Dermis blood vessel endothelial cell (primary cell): ENCODE results near the gene NUP93. TPM values are rescaled to one million over a fixed set of nuclear protein-coding genes. Genes with fewer than 3 reads are reported as not detected.
"Not testable (repeated sequence)": the region's sequence is repeated elsewhere in the genome, so short reads cannot be mapped to it uniquely, and the experiment has no call there.

Experiments
- DNase-seq: peaks from one replicate; pipeline ENCODE4 v3.0.0; 2010
- total RNA-seq: library from RNA; depleted of rRNA; stranded (reverse); fragments of >200 nt; gene quantifications from 2 replicates; pipeline ENCODE4 v1.2.3, GENCODE V29; 2014

The NUP93 gene
- total RNA-seq, 1 donor from 2014 or later = 59.7 TPM

DNA sequence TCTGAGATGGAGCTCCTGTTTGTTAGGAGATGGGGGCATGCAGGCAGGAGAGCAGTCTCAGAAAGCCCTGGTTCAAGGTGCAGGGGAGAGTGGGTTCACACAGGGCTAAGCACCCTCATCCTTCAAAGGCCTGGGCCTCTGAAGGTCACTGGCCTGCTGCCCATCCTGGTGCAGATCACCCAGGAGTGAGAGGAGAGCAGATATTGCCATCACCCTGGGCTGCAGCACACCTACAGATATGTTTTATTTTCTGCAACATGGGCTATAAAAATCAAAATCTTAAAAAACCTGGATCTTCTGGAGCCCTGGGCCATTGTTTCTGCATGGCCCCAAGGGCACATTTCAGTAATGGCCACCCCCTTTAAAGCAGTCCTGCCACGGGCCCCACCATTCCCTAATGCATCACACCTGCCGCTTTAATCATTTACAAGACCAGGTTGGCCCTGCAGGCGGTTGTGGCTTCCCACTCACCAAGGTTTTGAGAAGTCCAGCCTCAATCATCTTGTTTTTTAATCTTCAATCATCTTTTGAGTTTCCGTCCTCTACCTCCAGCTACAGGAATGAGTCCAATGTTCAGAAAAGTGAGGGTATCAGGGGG, 20.4 kb upstream of the NUP93 start:
- no peak for DNase-seq

DNA sequence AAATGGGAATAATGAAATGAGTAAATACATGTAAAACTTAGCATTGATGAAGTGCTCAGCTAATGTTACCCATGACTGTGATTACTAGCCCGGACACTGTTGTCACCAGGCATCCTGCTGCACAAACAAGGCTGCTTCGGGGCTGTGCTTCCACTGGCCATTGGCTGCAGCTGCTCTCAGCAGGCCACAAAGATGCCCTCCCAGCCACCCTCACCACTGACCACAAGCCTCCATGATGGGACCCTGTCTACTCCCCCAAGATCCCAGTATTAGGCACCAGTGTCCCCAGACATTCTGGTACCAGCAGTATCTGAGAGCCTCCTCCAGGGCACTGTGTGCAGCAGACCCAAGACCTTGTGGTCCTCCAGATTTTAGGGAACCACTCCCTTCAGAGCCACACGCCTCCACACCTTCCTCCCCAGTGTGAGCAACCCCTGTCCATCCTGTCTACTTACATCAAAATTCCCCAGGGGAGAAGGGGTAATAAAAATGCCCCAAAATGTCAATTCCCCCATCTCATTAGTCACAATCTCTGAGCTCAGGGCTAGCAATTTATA, 19.7 kb upstream of the NUP93 start:
- DNase-seq = no peak

DNA sequence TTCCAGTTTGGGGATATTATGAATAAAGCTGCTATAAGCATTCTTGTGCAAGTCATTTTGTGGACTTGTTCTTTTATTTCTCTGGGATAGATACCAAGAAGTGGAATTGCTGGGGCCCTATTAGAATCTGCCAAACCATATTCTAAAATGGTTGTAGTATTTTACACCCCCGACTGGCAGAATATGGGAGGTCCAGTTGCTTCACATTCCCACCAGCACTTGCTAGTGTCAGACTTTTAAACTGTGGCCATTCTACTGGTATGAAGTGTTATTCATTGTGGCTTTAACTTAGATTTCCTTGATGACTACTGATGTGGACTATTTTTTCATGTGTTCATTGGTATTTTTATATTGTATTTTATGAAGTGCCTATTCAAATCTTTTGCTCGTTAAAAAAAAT, 18.1 kb upstream of the NUP93 start:
- no peak for DNase-seq

DNA sequence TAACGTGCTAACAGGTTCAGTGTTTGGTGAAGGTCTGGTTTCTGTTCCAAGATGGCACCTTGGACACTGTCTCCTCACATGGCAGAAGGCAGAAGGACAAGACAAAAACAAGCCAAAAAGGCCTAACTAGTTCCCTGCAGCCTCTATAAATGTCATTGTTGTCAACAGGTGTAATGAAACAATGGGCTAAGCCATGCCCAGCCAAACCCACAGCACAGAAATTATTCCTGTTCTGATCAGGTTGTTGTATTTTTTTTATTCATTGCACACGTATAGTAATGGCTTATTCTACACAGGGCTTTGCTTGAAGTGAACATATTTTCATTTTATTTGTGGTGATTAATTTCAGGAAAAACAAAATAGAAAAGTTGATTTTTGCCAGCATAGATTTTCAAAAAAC, 16.1 kb upstream of the NUP93 start:
- no peak for DNase-seq

DNA sequence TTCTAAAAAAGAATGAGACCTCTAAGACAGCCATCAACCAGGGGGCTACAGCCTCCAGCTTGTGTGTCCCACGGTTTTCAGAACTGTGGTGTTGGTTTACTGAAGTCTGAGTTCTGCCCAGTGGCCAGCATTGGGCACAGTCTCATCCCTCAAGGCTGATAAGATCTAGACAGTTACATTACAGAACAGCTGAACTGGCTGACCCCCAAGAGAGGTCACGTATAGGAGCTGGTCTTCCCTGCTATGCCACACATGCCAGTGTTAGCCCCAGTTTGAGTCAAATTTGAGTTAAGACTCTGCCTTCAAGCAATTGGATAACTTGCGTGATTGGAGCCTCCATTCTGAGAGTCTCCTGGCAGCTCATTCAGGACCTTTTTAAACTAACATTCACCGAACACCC, 14.8 kb upstream of the NUP93 start:
- no peak for DNase-seq

DNA sequence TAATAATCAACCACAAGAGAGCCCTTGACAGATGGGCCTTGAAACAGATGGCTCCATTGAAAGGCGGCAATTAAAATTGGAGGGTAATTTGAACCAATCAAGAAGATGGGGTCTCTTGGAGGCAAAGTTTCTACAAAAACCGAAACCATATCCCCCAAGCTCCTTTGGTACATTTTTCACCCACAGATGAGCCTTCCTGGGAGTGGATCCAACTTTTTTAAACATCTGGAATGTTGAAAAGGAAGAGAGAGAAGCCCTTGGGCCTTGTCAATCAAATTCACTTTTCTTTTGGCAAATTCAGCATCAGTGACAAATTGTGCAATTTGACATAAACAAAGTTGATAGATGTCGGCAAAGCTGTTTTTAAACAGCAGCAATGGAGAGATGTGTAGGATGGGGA, 13.2 kb upstream of the NUP93 start:
- no peak for DNase-seq

DNA sequence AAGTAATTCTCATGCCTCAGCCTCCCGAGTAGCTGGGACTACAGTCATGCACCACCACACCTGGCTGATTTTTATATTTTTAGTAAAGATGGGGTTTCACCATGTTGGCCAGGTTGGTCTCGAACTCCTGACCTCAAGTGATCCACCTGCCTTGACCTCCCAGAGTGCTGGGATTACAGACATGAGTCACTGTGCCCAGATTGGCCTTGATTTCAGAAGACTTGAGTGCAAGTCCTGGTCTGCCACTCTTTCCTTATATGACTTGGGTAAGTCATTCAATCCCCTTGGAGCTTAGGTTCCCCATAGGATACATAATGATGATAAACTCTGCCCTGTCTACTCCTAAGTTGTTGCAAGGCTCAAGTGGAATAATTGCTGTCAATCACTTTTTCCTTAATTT, 12.4 kb upstream of the NUP93 start:
- not testable (repeated sequence) for DNase-seq

DNA sequence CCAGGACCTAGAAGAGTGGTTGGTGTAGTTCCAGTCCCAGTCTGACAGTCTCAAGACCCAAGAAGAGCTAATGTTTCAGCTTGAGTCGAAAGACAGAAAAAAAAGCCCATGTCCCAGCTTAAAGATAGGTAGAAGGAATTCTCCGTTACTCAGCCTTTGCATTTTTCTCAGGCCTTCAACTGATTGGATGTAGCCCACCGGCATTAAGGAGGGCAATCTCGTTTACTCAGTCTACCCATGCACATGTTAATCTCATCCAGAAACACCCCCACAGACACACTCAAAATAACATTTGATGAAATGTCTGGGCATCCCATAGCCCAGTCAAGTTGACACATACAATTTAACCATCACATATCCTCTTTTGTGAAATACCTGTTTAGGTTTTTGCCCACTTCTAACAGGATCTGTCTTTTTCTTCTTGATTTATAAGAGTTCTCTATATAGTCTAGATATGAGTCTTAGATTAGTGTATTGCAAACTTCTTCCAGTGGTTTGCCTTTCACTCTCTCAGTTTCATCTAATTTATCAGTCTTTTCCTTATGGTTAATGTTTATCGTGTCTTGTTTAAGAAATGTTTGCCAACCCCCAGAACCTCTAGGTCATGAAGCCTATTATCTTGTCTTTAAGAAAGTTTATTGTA, 7.6 kb upstream of the NUP93 start:
- DNase-seq = no peak

DNA sequence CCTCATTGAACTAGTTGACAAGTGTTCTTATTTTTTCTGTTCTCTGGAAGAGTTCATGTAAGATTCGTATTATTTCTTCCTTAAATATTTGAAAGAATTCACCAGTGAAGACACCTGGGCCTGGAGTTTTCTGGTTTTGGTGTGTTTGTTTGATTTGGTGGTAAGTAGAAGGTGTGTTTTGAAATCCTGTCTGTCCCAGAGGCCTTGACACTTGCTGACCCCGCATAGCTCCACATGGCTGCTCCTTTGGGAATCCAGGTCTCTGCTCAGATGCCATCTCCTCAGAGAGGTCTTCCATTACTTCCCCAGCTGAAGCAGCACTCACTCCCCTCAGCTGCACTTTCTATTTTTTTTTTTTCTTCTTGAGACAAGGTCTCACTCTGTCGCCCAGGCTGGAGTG, 5.7 kb upstream of the NUP93 start:
- DNase-seq = no peak

DNA sequence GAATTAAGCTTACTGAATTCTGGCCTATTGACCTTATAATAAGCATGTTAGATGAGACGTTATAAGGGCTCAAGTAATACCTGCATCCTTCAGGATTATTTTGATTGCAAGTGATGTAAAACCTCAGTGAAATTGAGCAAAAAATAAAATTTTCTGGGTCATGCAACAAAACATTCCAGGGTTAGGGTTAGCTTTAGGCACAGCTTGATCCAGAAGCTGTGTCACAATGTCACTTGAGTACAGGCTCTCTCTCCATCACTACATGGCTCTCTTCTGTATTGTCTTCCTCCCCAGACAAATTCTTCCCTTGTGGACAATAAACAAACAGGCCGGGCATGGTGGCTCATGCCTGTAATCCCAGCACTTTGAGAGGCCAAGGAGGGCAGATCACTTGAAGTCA, 3.6 kb upstream of the NUP93 start:
- DNase-seq = no peak

DNA sequence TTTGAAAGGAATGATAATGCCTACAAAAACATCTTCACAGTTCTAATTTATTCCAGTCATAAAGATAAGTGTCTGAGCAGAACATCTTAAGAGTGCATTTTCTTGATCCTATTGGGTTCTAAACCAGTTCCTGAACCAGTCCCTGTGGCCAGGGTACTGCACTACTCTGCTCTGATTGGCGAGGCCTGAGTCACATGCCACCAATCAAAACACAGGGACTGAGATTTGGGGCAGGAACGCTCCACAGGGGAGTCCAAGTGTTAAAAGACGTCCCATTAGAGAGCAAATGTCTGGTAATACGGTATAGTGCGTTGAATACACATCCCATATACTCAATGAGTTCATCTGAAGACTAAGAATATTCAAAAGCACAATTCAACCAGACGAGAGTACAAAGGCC, 3.0 kb upstream of the NUP93 start:
- no peak for DNase-seq

DNA sequence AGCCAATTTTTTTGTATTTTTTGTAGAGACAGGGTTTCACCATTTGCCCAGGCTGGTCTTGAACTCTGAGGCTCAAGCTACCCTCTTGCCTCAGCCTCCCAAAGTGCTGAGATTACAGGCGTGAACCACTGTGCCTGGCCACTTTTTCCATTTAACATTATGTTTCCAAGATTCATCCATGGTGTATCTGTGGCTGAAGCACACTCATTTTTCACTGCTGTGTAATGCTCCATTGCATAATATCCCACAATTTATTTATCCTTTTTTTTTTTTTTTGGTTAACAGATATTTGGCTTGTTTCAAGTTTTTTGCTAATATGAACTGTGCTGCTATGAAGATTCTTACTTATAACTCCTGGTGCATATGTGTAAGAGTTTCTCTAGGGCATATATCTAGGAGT, 1.9 kb upstream of the NUP93 start:
- DNase-seq = no peak

DNA sequence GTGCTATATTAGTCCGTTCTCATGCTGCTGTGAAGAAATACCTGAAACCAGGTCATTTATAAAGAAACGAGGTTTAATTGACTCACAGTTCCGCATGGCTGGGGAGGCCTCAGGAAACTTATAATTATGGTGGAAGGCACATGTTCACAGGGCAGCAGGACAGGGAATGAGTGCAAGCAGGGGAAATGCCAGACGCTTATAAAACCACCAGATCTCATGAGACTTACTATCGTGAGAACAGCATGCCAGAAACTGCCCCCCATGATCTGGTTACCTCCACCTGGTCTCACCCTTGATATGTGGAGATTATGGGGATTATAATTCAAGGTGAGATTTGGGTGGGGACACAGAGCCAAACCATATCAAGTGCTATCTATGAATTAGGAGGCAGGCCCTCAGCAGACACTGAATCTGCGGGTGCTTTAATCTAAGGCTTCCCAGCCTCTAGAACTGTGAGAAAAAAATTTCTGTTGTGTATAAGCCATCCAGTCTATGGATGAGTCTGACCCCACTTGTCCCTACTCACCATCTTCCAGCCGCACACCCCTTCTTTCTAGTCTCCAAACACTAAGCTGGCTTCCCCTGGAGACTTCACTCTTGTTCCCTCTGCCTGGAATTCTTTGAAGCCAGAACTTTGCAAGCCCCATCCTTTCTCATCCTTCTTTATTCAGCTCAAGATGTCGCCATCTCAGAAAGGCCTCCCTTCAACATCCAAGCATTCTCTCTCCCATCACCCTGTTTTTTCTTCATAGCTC, 772 bp upstream of the NUP93 start:
- peak; percentile 36 for DNase-seq

DNA sequence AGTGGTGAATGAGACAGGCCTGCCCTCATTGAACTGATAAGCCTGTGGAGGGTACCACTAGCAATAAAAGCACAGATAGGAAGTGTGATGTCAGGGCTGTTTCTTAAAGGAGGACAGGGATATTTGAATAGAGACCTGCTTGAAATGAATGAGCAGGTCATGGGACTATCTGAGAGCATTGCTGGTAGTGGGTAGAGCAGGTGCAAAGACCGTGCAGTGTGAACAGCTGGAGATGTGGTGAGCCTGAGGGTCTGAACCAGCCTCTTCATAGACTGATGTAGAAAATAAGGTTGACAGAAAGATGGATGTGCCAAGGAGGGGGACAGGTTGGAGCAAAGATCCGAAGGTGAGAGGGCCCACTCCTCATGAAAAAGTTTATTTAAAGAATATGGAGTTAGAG, 2.4 kb downstream of the NUP93 start:
- no peak for DNase-seq

DNA sequence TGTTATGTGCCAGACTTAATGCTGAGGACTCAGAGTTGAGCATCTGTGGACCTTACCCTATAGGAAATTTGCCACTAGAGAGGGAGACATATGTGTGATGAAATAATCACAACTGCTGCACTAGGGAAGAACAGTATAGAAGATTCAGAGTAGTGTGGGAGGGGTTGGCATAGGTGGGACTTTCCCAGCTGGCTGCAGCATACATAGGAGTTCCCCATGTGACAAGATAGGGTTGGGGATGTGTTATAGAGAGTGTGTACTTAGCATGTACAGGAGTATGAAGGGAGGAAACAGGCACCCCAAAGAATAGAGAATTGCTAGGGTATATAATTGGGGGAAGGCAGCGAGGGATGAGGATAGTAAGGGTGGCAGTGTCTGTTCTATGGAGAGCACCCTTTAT, 2.9 kb downstream of the NUP93 start:
- DNase-seq = no peak

DNA sequence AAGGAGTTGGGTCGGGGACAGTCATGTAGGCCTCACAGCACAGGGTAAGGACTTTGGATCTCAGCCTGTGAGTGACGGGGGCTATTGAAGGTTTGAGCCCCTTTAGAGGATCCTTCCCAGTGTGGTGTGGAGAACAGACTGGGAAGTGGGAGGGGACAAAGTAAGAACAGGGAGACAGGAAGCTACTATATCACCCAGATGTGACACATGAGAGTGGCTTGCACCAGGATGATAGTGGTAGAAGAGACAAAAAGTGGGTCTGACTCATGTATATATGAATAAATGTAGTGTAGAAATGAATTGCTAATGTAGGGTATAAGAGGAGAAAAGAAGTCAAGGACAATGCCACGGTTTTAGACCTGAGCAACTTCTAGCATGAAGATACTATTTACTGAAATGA, 4.5 kb downstream of the NUP93 start:
- DNase-seq = no peak

DNA sequence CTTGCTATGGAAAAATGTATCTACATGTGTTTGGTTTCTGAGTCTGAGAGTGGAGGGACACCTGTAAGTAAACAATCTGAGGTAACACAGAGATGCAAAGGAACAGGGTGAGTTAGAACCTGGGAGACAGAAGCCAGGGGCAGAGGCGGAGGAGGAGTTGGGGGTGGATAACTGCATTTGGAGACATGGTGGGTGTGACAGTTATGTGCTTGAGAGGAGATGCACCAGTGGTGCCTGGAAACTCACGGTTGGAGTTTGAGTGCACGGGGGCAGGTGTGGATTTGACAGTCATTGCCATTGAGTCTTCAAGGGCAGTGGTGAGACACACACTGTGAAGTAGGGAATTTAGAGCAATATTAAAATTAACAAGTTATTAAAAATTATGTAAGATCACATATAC, 6.5 kb downstream of the NUP93 start:
- DNase-seq = no peak

DNA sequence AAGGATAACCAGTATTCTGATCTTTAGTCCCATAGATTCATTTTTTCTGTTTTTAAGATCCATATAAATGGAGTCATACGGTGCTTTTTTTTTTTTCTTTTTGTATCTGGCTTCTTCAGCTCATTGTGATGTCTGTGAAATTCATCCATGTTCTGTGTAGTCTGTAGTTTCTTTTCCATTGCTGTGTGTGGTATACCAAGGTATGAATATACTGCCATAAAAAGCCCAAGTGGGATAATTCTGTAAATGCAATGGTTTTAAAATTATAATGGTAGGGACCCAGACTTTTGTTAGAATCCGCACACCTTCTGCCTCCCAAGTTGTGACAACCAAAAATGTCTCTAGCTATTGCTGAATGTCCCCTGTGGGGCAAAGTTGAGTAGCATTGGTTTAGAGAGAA, 7.6 kb downstream of the NUP93 start:
- no peak for DNase-seq

DNA sequence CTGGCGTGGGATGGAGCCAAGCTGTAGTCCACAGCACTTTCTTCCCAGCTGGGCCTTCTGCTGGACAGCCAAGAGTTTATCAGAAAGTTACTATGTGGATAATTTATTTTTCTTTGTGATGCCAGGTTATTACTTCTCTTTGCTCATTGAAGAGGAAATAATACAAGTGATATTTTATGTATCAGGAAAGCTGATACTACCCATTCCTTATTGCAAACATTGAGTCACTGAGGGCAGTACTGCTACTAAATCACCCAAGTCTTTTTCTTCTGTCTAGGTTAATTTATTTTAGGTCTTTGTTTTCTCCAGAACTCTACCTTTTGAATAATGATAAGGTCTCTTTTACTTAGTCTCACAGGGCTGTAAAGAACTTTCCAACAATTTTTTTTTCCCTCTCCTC, 8.3 kb downstream of the NUP93 start:
- DNase-seq = no peak

DNA sequence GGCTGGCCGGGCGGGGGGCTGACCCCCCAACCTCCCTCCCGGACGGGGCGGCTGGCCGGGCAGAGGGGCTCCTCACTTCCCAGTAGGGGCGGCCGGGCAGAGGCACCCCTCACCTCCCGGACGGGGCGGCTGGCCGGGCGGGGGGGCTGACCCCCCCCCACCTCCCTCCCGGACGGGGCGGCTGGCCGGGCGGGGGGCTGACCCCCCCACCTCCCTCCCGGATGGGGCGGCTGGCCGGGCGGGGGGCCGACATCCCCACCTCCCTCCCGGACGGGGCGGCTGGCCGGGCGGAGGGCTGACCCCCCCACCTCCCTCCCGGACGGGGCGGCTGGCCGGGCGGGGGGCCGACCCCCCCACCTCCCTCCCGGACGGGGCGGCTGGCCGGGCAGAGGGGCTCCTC, 9.4 kb downstream of the NUP93 start:
- DNase-seq = not testable (repeated sequence)

DNA sequence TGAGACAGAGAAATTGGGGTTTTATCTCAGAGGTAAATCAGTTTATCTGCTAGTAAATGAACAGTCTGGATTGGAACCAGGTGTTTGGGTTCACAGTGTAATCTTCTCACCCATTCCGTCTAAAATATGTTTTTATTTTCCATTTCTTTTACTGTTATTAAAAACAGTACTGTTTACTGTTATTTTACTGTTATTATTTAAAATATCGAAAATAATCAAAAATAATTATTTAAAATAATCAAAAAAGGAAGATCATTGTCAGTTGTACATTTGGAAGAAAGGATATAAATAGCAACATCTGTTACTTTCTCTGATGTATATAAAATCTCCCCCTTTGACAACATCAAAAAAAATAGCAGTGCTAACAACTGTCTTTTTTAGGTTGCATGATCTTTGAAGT, 11.5 kb downstream of the NUP93 start:
- DNase-seq = no peak

DNA sequence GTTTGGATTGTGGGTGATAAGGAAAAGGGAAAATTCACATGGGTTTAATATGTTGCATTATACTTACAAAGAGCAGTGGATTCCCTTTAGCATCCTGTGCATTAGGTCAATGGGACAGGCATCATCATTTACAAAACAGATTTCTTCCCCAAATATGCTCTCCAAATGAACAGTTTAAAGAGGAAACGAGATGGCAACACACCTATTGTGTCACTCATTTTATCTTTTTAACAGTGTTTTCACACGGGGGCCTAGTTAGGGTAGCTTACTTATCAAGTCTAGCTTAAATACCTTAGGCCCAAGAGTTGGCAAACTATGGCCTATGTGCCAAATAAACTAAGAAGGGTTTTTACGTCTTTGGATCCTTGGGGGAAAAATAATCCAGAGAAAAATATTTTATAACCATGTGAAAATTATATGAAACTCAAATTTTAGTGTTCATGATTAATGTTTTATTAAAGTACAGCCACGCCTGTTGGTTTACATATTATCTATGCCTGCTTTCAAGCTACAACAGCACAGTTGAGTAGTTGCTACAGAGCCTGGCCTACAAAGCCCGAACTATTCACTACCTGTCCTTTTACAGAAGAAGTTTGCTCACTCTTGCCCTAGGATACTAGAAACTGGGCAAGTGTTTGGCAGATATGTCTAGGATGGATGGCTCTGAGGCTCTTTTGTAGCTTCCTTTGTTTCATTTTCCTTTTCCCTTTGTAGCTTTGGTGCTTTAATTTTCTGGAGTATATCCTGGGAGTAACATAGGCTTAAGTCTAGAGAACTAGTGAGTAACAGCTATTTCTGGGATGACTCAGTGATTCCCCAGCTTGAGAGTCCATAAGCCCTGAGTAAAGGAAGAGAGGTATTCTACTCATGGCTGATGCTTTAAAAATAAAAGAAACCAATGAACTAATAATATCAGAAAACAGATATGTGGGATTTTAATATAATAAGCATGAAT, 12.4 kb downstream of the NUP93 start:
- peak; percentile 64 for DNase-seq

DNA sequence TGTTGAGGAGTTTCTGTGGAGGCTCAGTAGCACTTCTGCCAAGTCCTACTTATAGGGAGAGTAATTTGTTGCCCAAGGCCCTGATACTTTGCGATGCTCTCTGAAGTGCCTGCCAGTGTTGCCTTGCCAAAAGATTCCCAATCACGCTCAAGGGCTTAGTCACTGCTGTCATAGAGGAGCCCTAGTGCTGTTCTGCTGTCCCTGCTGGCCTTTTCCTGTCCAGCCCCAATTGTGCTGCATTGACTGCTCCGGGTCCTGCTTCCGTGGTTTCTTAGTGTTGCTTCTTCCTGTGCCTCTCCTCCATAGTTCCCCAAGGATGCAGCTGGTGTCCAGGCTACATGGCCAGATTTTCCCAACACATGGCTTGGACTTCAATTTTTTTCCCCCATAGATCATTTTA, 13.9 kb downstream of the NUP93 start:
- DNase-seq = peak; percentile 81
